HFFc6 (cell line): ENCODE data around the gene THYN1. TPM values are rescaled to one million over a fixed set of nuclear protein-coding genes. Genes with fewer than 3 reads are reported as not detected.
"Not testable (repeated sequence)": the region's sequence is repeated elsewhere in the genome, so short reads cannot be mapped to it uniquely, and the experiment has no call there.

Source experiments
- DNase-seq: peaks from one replicate; pipeline ENCODE4 v3.0.0-alpha.2; 2018
- H3K27ac Mint-ChIP-seq: 2 replicates; pipeline ENCODE4 v1.8.0; 2020; ENCODE audit warnings: mild to moderate bottlenecking, mixed read lengths
- H3K27me3 Mint-ChIP-seq: 2 replicates; pipeline ENCODE4 v1.8.0; 2021; ENCODE audit warnings: mild to moderate bottlenecking, moderate library complexity, mixed read lengths; ENCODE audit not compliant: insufficient read depth
- H3K36me3 Mint-ChIP-seq: 2 replicates; pipeline ENCODE4 v1.8.0; 2021; ENCODE audit warnings: low read depth, mixed read lengths
- H3K4me1 Mint-ChIP-seq: 2 replicates; pipeline ENCODE4 v1.8.0; 2020; ENCODE audit warnings: low read depth, mixed read lengths
- H3K4me3 Mint-ChIP-seq: 2 replicates; pipeline ENCODE4 v1.8.0; 2020; ENCODE audit warnings: mild to moderate bottlenecking, moderate library complexity, mixed read lengths
- H3K9me3 Mint-ChIP-seq: 2 replicates; pipeline ENCODE4 v1.8.0; 2020; ENCODE audit warnings: mild to moderate bottlenecking, mixed read lengths
- CTCF ChIP-seq: fragments of 200-600 bp; sonication (generic); IDR thresholded peaks from 2 replicates; pipeline ENCODE4 v1.5.0; 2021; ENCODE audit warnings: antibody characterized with exemption, mild to moderate bottlenecking
- total RNA-seq, 6 experiments: library from RNA; stranded (reverse); fragmentation: NEBNext Ultra II Directional; extraction: Animal tissue kit (Norgen Biotek cat#: 25700); gene quantifications; 2 replicates in 1 of 6; 3 replicates in 5 of 6; pipeline ENCODE4 v1.2.3, GENCODE V29; 2021

THYN1 gene
- total RNA-seq, 6 experiments from 2014 or later = 32.7 to 36.8 (median 34.2) TPM

- TF ChIP-seq CTCF = no peak
- H3K4me3 Mint-ChIP-seq = no peak overlapping the region
- peaks cover 15% of the 10 kb centered on the region for H3K27me3 Mint-ChIP-seq
- no peaks in the 10 kb centered on the region for H3K9me3 Mint-ChIP-seq
- no peaks in the 10 kb centered on the region for H3K4me1 Mint-ChIP-seq
- no peaks in the 10 kb centered on the region for H3K36me3 Mint-ChIP-seq
- no peak overlapping the region for H3K27ac Mint-ChIP-seq
- no peak for DNase-seq
Observed at GRCh38 chr11:134283461-134284230, 30.5 kb upstream of the THYN1 start.

- H3K36me3 Mint-ChIP-seq = 0 out of 2 replicates have a peak, but pooled peaks cover under 1% of the 10 kb centered on the region
- peaks cover 20% of the 10 kb centered on the region for H3K27me3 Mint-ChIP-seq
- no peak overlapping the region for H3K27ac Mint-ChIP-seq
- TF ChIP-seq CTCF = no peak
- DNase-seq = no peak
- H3K4me3 Mint-ChIP-seq = no peak overlapping the region
- peaks cover under 1% of the 10 kb centered on the region; the same call in 1 of the 2 replicates for H3K4me1 Mint-ChIP-seq
- no peaks in the 10 kb centered on the region for H3K9me3 Mint-ChIP-seq
Observed at GRCh38 chr11:134282121-134283045, 29.2 kb upstream of the THYN1 start.

GRCh38 chr11:134281635-134282034, 28.5 kb upstream of the THYN1 start:
- peaks cover 24% of the 10 kb centered on the region for H3K27me3 Mint-ChIP-seq
- not testable (repeated sequence) for H3K9me3 Mint-ChIP-seq, DNase-seq, H3K4me3 Mint-ChIP-seq, H3K4me1 Mint-ChIP-seq, H3K36me3 Mint-ChIP-seq, H3K27ac Mint-ChIP-seq

- peaks cover 14% of the 10 kb centered on the region for H3K4me1 Mint-ChIP-seq
- no peak overlapping the region for H3K4me3 Mint-ChIP-seq
- TF ChIP-seq CTCF = no peak
- no peak for DNase-seq
- no peak overlapping the region for H3K27ac Mint-ChIP-seq
- H3K36me3 Mint-ChIP-seq = peaks cover 3% of the 10 kb centered on the region; the same call in 1 of the 2 replicates
- peaks cover 42% of the 10 kb centered on the region for H3K27me3 Mint-ChIP-seq
- no peaks in the 10 kb centered on the region; the same call in 1 of the 2 replicates for H3K9me3 Mint-ChIP-seq
Observed at GRCh38 chr11:134278356-134278755, 25.2 kb upstream of the THYN1 start.

- peak overlapping the region; percentile 47 for H3K4me3 Mint-ChIP-seq
- H3K27me3 Mint-ChIP-seq = peaks cover 50% of the 10 kb centered on the region
- no peak for TF ChIP-seq CTCF
Observed at GRCh38 chr11:134277183-134278001, 24.2 kb upstream of the THYN1 start.

More at GRCh38 chr11:134277183-134278001, 24.2 kb upstream of the THYN1 start:
- Mint-ChIP-seq H3K27ac (no peak overlapping the region), H3K36me3 (peaks cover 3% of the 10 kb centered on the region; the same call in 1 of the 2 replicates), H3K9me3 (no peaks in the 10 kb centered on the region; the same call in 1 of the 2 replicates), H3K4me1 (peaks cover 14% of the 10 kb centered on the region)
- no peak for DNase-seq
